HCT116 (cell line): Measurements from ENCODE around the gene CIDEC. TPM values are rescaled to one million over a fixed set of nuclear protein-coding genes. Genes with fewer than 3 reads are reported as not detected.

ENCODE experiments used
- ATAC-seq: fragments of 200-7000 bp; cut with Tn5 transposase; 2 replicates; pipeline ENCODE4 v1.9.1; 2020; ENCODE audit warnings: mild to moderate bottlenecking, moderate library complexity
- BruUV-seq: library from RNA; stranded (reverse); fragments of 400-500 nt; replicated peaks from 2 replicates; lab custom pipeline; 2021; lab: Mats Ljungman, UMichigan
- CTCF ChIA-PET: fragments of 300-600 bp; sonication (Branson Sonifier 250); formaldehyde crosslinking; loops from one replicate; lab custom pipeline; 2021; ENCODE audit warnings: antibody characterized with exemption; lab: Charles Lee
- POLR2A ChIA-PET: fragments of 300-600, 350-600 bp; sonication (Branson Sonifier 250); formaldehyde crosslinking; loops from one replicate; lab custom pipeline; 2021; ENCODE audit warnings: antibody characterized with exemption; lab: Charles Lee
- RAD21 ChIA-PET, 2 experiments: fragments of 300-600 bp; sonication (Branson Sonifier 250); formaldehyde crosslinking; loops; one replicate each; lab custom pipeline; 2023; ENCODE audit warnings: low total read pairs in 2 of 2; ENCODE audit not compliant: uncharacterized antibody in 2 of 2, unreplicated experiment in 2 of 2, low non-redundant PET in 1 of 2; lab: Charles Lee
- DNase-seq: peaks from one replicate; pipeline ENCODE4 v3.0.0-alpha.2; 2010; ENCODE audit warnings: low read depth, low spot score
- H2AFZ ChIP-seq: fragments of 200-600 bp; shearing (Covaris generic), sonication (generic); 2 replicates; pipeline ENCODE4 v1.6.1; 2017; ENCODE audit warnings: low read depth, mixed run types, mixed read lengths, antibody characterized with exemption, low read length; ENCODE audit not compliant: poor library complexity, severe bottlenecking
- H3K27ac ChIP-seq: 2 replicates; pipeline ENCODE4 v1.5.1; 2012; ENCODE audit warnings: low read depth, low read length
- H3K27me3 ChIP-seq: fragments of 200-600 bp; sonication (generic); 2 replicates; pipeline ENCODE4 v1.6.1; 2016; ENCODE audit warnings: mixed run types, low read length, mixed read lengths; ENCODE audit not compliant: insufficient read depth
- H3K36me3 ChIP-seq, 2 experiments: fragments of 200-500 bp in 1 of 2; fragments of 200-600 bp in 1 of 2; sonication (Bioruptor generic) in 1 of 2; sonication (generic) in 1 of 2; 2 replicates each; pipeline versions ENCODE4 v1.5.1 to v1.6.1; 2014 to 2016; ENCODE audit warnings: low read length in 2 of 2, inconsistent platforms in 1 of 2, mixed read lengths in 1 of 2, mixed run types in 1 of 2; ENCODE audit not compliant: insufficient read depth in 2 of 2, control insufficient read depth in 1 of 2
- H3K4me1 ChIP-seq, 2 experiments: fragments of 200-600 bp in 1 of 2; sonication (generic) in 1 of 2; 2 replicates each; pipeline versions ENCODE4 v1.5.1 to v1.6.1; 2012 to 2017; ENCODE audit warnings: low read length in 2 of 2, inconsistent platforms in 1 of 2, mild to moderate bottlenecking in 1 of 2, mixed read lengths in 1 of 2, mixed run types in 1 of 2, moderate library complexity in 1 of 2; ENCODE audit not compliant: insufficient read depth in 2 of 2, control insufficient read depth in 1 of 2
- H3K4me2 ChIP-seq: fragments of 200-600 bp; sonication (generic); 2 replicates; pipeline ENCODE4 v1.6.1; 2017; ENCODE audit warnings: mixed run types, low read length, mixed read lengths
- H3K4me3 ChIP-seq, 2 experiments: fragments of 200-600 bp in 1 of 2; sonication (generic) in 1 of 2; replicated peaks in 1 of 2; 2 replicates each; pipeline ENCODE4 v1.5.1; 2011 to 2016; ENCODE audit warnings: low read length in 2 of 2, control low read depth in 1 of 2, low read depth in 1 of 2, mild to moderate bottlenecking in 1 of 2, mixed read lengths in 1 of 2, mixed run types in 1 of 2
- H3K79me2 ChIP-seq: fragments of 200-600 bp; sonication (generic); 2 replicates; pipeline ENCODE4 v1.6.1; 2017; ENCODE audit warnings: mild to moderate bottlenecking, mixed run types, low read length, moderate library complexity, mixed read lengths; ENCODE audit not compliant: insufficient read depth
- H3K9ac ChIP-seq: fragments of 200-600 bp; sonication (generic); 2 replicates; pipeline ENCODE4 v1.6.1; 2016; ENCODE audit warnings: low read length, mixed read lengths
- H3K9me2 ChIP-seq: fragments of 200-600 bp; sonication (generic), shearing (Covaris generic); 2 replicates; pipeline ENCODE4 v1.6.1; 2017; ENCODE audit warnings: mixed run types, mild to moderate bottlenecking, moderate library complexity; ENCODE audit not compliant: insufficient read depth
- H3K9me3 ChIP-seq, 2 experiments: fragments of 200-500 bp in 1 of 2; fragments of 200-600 bp in 1 of 2; sonication (Bioruptor generic) in 1 of 2; sonication (generic) in 1 of 2; 2 replicates each; pipeline ENCODE4 v1.6.1; 2014 to 2017; ENCODE audit warnings: low read length in 2 of 2, mixed read lengths in 2 of 2, inconsistent platforms in 1 of 2, low read depth in 1 of 2, mild to moderate bottlenecking in 1 of 2, mixed run types in 1 of 2, moderate library complexity in 1 of 2; ENCODE audit not compliant: control insufficient read depth in 1 of 2, insufficient read depth in 1 of 2
- H4K20me1 ChIP-seq: fragments of 200-600 bp; sonication (generic), shearing (Covaris generic); 2 replicates; pipeline ENCODE4 v1.6.1; 2017; ENCODE audit warnings: mixed run types, mild to moderate bottlenecking, moderate library complexity; ENCODE audit not compliant: insufficient read depth
- CBX3 ChIP-seq: IDR thresholded peaks from 2 replicates; pipeline ENCODE4 v1.6.1; 2012; ENCODE audit warnings: low read depth
- EGR1 ChIP-seq: IDR thresholded peaks from 2 replicates; pipeline ENCODE4 v1.6.1; 2012; ENCODE audit warnings: low read depth
- ELF1 ChIP-seq: IDR thresholded peaks from 2 replicates; pipeline ENCODE4 v1.6.1; 2012; ENCODE audit warnings: low read depth, borderline replicate concordance
- EZH2 ChIP-seq: fragments of 200-600 bp; sonication (generic); IDR thresholded peaks from 2 replicates; pipeline ENCODE4 v1.6.1; 2017; ENCODE audit warnings: antibody characterized with exemption, mixed run types
- EZH2phosphoT487 ChIP-seq: fragments of 200-600 bp; IDR thresholded peaks from 2 replicates; pipeline ENCODE4 v1.6.1; 2018; ENCODE audit warnings: antibody characterized with exemption, borderline replicate concordance
- FOSL1 ChIP-seq: IDR thresholded peaks from 2 replicates; pipeline ENCODE4 v1.6.1; 2012; ENCODE audit warnings: low read depth
- JUND ChIP-seq: IDR thresholded peaks from 2 replicates; pipeline ENCODE4 v1.6.1; 2012
- POLR2A ChIP-seq: IDR thresholded peaks from 2 replicates; pipeline ENCODE4 v1.7.0; 2011; ENCODE audit warnings: borderline replicate concordance; ENCODE audit not compliant: insufficient read depth, insufficient read length; ENCODE audit errors: extremely low read depth
- POLR2AphosphoS5 ChIP-seq: IDR thresholded peaks from 2 replicates; pipeline ENCODE4 v1.6.1; 2011; ENCODE audit warnings: mild to moderate bottlenecking, low read depth, low read length, moderate library complexity
- RAD21 ChIP-seq: IDR thresholded peaks from 2 replicates; pipeline ENCODE4 v1.6.1; 2012; ENCODE audit warnings: low read depth, mild to moderate bottlenecking
- SIN3A ChIP-seq: IDR thresholded peaks from 2 replicates; pipeline ENCODE4 v1.6.1; 2012; ENCODE audit warnings: low read depth
- SP1 ChIP-seq: IDR thresholded peaks from 2 replicates; pipeline ENCODE4 v1.6.1; 2012; ENCODE audit warnings: low read depth
- ZFX ChIP-seq: fragments of 450-650 bp; IDR thresholded peaks from 2 replicates; pipeline ENCODE4 v1.6.1; 2017
- ZNF274 ChIP-seq: fragments of 200-500 bp; sonication (Bioruptor generic); IDR thresholded peaks from 2 replicates; pipeline ENCODE4 v1.6.1; 2014; ENCODE audit warnings: mild to moderate bottlenecking, low read depth, low read length, inconsistent platforms
- intact Hi-C: fragments of 100-400 bp; cut with micrococcal nuclease; formaldehyde crosslinking; loops from 2 replicates; pipeline ENCODE4 v1.10.0; 2022
- total RNA-seq: library from RNA; stranded (reverse); gene quantifications from one replicate; pipeline ENCODE4 v1.2.1, GENCODE V29; 2021; ENCODE audit not compliant: unreplicated experiment
- TF ChIP-seq, protein P1 (sequence below): IDR thresholded peaks from 2 replicates; pipeline ENCODE4 v1.6.1; 2012; ENCODE audit warnings: low read depth
- TF ChIP-seq, protein P2 (sequence below), 3 experiments: fragments of 200-600 bp in 1 of 3; sonication (generic) in 1 of 3; IDR thresholded peaks in 2 of 3; conservative IDR thresholded peaks in 1 of 3; 2 replicates each; pipeline ENCODE4 v1.5.1; 2012 to 2017; ENCODE audit warnings: low read depth in 2 of 3, low read length in 2 of 3, antibody characterized with exemption in 1 of 3, borderline replicate concordance in 1 of 3, control low read depth in 1 of 3, mild to moderate bottlenecking in 1 of 3, mixed read lengths in 1 of 3, mixed run types in 1 of 3, moderate library complexity in 1 of 3; ENCODE audit not compliant: insufficient read depth in 1 of 3
- TF ChIP-seq, protein P3 (sequence below): IDR thresholded peaks from 2 replicates; pipeline ENCODE4 v1.6.1; 2012
- TF ChIP-seq, protein P4 (sequence below): IDR thresholded peaks from 2 replicates; pipeline ENCODE4 v1.6.1; 2011; ENCODE audit warnings: mild to moderate bottlenecking, low read length, moderate library complexity; ENCODE audit not compliant: insufficient replicate concordance; ENCODE audit errors: extremely low read depth

The CIDEC gene
- total RNA-seq, 1 experiment from 2014 or later = not detected

DNA sequence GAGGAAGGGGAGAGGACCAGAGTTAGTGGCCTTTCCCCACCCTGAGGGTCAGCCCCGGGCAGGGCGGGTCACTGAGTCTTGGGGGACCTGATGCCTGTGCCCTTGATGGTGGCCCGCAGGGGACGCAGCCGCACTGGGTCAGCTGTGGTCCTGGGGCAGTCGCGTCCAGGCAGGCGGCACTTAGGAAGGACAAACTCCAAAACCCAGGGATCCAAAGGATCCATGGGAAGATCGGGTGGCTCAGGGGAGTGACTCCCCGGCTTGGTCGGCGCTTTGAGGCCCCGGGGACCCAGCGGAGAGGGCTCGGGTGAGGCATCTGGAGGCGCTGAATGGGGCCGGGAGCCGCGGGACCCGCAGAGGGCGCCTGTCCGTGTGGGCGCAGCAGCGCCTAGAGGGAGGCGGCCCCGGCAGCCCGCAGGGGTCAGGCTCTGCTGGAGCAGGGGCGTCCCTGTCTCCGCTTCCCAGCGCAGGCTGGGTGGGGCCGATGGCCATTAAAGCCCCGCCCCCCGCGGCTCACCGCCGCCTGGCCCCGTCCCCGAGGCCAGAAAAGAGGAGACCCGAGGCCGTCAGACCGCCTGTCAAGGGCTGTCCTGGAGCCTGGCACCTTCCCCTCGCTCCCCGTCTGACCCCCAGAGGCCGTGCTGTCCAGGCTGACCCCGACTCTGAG, 17.5 kb downstream of the CIDEC start:
- H3K9me3 ChIP-seq = no peaks in the 10 kb centered on the region
- no peak overlapping the region for H3K4me3 ChIP-seq
- DNase-seq = no peak
- no peaks in the 10 kb centered on the region for H3K36me3 ChIP-seq
- peak overlapping the region; percentile 57 for H3K4me2 ChIP-seq
- CTCF ChIA-PET = no interaction called here
- no peaks in the 10 kb centered on the region for H4K20me1 ChIP-seq
- H3K9me2 ChIP-seq = no peaks in the 10 kb centered on the region
- H3K27ac ChIP-seq = no peak overlapping the region
- BruUV-seq = no TSS peak
- RAD21 ChIA-PET = no interaction called here
- H2AFZ ChIP-seq = peak overlapping the region; percentile 7
- intact Hi-C loops = no loop called here
- H3K27me3 ChIP-seq = no peaks in the 10 kb centered on the region
- TF ChIP-seq, protein P1, sequence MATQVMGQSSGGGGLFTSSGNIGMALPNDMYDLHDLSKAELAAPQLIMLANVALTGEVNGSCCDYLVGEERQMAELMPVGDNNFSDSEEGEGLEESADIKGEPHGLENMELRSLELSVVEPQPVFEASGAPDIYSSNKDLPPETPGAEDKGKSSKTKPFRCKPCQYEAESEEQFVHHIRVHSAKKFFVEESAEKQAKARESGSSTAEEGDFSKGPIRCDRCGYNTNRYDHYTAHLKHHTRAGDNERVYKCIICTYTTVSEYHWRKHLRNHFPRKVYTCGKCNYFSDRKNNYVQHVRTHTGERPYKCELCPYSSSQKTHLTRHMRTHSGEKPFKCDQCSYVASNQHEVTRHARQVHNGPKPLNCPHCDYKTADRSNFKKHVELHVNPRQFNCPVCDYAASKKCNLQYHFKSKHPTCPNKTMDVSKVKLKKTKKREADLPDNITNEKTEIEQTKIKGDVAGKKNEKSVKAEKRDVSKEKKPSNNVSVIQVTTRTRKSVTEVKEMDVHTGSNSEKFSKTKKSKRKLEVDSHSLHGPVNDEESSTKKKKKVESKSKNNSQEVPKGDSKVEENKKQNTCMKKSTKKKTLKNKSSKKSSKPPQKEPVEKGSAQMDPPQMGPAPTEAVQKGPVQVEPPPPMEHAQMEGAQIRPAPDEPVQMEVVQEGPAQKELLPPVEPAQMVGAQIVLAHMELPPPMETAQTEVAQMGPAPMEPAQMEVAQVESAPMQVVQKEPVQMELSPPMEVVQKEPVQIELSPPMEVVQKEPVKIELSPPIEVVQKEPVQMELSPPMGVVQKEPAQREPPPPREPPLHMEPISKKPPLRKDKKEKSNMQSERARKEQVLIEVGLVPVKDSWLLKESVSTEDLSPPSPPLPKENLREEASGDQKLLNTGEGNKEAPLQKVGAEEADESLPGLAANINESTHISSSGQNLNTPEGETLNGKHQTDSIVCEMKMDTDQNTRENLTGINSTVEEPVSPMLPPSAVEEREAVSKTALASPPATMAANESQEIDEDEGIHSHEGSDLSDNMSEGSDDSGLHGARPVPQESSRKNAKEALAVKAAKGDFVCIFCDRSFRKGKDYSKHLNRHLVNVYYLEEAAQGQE = no peak
- TF ChIP-seq EZH2 = no peak
- TF ChIP-seq EZH2phosphoT487 = no peak
- TF ChIP-seq RAD21 = peak; percentile 32
- TF ChIP-seq, protein P2, sequence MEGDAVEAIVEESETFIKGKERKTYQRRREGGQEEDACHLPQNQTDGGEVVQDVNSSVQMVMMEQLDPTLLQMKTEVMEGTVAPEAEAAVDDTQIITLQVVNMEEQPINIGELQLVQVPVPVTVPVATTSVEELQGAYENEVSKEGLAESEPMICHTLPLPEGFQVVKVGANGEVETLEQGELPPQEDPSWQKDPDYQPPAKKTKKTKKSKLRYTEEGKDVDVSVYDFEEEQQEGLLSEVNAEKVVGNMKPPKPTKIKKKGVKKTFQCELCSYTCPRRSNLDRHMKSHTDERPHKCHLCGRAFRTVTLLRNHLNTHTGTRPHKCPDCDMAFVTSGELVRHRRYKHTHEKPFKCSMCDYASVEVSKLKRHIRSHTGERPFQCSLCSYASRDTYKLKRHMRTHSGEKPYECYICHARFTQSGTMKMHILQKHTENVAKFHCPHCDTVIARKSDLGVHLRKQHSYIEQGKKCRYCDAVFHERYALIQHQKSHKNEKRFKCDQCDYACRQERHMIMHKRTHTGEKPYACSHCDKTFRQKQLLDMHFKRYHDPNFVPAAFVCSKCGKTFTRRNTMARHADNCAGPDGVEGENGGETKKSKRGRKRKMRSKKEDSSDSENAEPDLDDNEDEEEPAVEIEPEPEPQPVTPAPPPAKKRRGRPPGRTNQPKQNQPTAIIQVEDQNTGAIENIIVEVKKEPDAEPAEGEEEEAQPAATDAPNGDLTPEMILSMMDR (IDR thresholded peaks at IDR 0.05 in 2 of 3, conservative IDR thresholded peaks at IDR 0.05 in 1 of 3; ENCODE audit: borderline replicate concordance in 1 of 3, insufficient read depth in 1 of 3, low read depth in 2 of 3, low read length in 2 of 3) = peak in 2 of 3 experiments; percentile 31 to 38; a peak in 3 of 6 replicates
- TF ChIP-seq POLR2A = no peak
- TF ChIP-seq ZNF274 = no peak
- TF ChIP-seq, protein P3, sequence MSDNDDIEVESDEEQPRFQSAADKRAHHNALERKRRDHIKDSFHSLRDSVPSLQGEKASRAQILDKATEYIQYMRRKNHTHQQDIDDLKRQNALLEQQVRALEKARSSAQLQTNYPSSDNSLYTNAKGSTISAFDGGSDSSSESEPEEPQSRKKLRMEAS = no peak
- no peak for TF ChIP-seq FOSL1
- TF ChIP-seq, protein P4, sequence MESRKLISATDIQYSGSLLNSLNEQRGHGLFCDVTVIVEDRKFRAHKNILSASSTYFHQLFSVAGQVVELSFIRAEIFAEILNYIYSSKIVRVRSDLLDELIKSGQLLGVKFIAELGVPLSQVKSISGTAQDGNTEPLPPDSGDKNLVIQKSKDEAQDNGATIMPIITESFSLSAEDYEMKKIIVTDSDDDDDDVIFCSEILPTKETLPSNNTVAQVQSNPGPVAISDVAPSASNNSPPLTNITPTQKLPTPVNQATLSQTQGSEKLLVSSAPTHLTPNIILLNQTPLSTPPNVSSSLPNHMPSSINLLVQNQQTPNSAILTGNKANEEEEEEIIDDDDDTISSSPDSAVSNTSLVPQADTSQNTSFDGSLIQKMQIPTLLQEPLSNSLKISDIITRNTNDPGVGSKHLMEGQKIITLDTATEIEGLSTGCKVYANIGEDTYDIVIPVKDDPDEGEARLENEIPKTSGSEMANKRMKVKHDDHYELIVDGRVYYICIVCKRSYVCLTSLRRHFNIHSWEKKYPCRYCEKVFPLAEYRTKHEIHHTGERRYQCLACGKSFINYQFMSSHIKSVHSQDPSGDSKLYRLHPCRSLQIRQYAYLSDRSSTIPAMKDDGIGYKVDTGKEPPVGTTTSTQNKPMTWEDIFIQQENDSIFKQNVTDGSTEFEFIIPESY = no peak
- no peak for TF ChIP-seq SP1
- no peak for TF ChIP-seq ZFX
- no peak for TF ChIP-seq EGR1
- no peak for TF ChIP-seq JUND
- TF ChIP-seq SIN3A = no peak
- no peak for TF ChIP-seq CBX3
- TF ChIP-seq POLR2AphosphoS5 = no peak
- TF ChIP-seq ELF1 = no peak
- TF ChIP-seq, all 23 proteins: peak for 2
- POLR2A ChIA-PET = no interaction called here
- ATAC-seq = peak; percentile 85
- Histone ChIP-seq H3K4me1 (peaks cover 0 to 11% of the 10 kb centered on the region in 2 experiments; a peak in 1 of 4 replicates), H3K9ac (0 out of 2 replicates have a peak overlapping the region, but pooled peaks have one; percentile 14), H3K79me2 (no peaks in the 10 kb centered on the region)
